OCI-LY3 (cell line): Measurements from ENCODE around the gene MRPL42.
A peak's percentile ranks its signal among the peaks of the same experiment; 100 is the strongest.

Experiments
- H2AFZ ChIP-seq: fragments of 200-600, 300-600 bp; shearing (Covaris generic); 2 replicates; pipeline ENCODE4 v1.6.0; 2014; ENCODE audit warnings: antibody characterized with exemption, low read depth, low read length
- H3K27ac ChIP-seq: fragments of 200-600, 300-600 bp; sonication (generic); 2 replicates; pipeline ENCODE4 v1.5.1; 2014; ENCODE audit warnings: mild to moderate bottlenecking, low read length, moderate library complexity, mixed read lengths
- H3K27me3 ChIP-seq: fragments of 200-600, 300-600 bp; sonication (generic); 2 replicates; pipeline ENCODE4 v1.6.1; 2014; ENCODE audit warnings: low read depth, low read length, mixed read lengths
- H3K36me3 ChIP-seq: fragments of 200-600, 300-600 bp; sonication (generic); replicated peaks from 2 replicates; pipeline ENCODE3; 2014; ENCODE audit warnings: low read depth, low read length, mixed read lengths
- H3K4me1 ChIP-seq: fragments of 300-600, 200-600 bp; sonication (generic); 2 replicates; pipeline ENCODE4 v1.6.1; 2014; ENCODE audit warnings: low read length, mixed read lengths
- H3K4me2 ChIP-seq: fragments of 200-600, 300-600 bp; sonication (generic); 2 replicates; pipeline ENCODE4 v1.6.1; 2014; ENCODE audit warnings: low read length, mixed read lengths
- H3K4me3 ChIP-seq: fragments of 300-600, 200-600 bp; sonication (generic); 2 replicates; pipeline ENCODE4 v1.5.1; 2014; ENCODE audit warnings: antibody characterized with exemption, mild to moderate bottlenecking, low read length, moderate library complexity
- H3K79me2 ChIP-seq: fragments of 300-600, 200-600 bp; shearing (Covaris generic); 2 replicates; pipeline ENCODE4 v1.6.1; 2014; ENCODE audit warnings: mild to moderate bottlenecking, low read length, mixed read lengths
- H3K9ac ChIP-seq: fragments of 300-600, 200-600 bp; shearing (Covaris generic); 2 replicates; pipeline ENCODE4 v1.6.0; 2014; ENCODE audit warnings: mild to moderate bottlenecking, low read length, moderate library complexity
- H3K9me3 ChIP-seq: fragments of 200-600, 300-600 bp; shearing (Covaris generic); 2 replicates; pipeline ENCODE4 v1.6.1; 2014; ENCODE audit warnings: low read length, mixed read lengths; ENCODE audit not compliant: insufficient read depth
- H4K20me1 ChIP-seq: fragments of 200-600, 300-600 bp; sonication (generic); 2 replicates; pipeline ENCODE4 v1.6.1; 2016; ENCODE audit warnings: low read length, mixed read lengths; ENCODE audit not compliant: insufficient read depth
- CTCF ChIP-seq: fragments of 200-600, 300-600 bp; sonication (generic); IDR thresholded peaks from 2 replicates; pipeline ENCODE4 v1.5.1; 2014; ENCODE audit warnings: antibody characterized with exemption, low read length, low read depth
- EZH2phosphoT487 ChIP-seq: fragments of 200-600 bp; shearing (Covaris generic); IDR thresholded peaks from 2 replicates; pipeline ENCODE4 v1.6.1; 2018; ENCODE audit warnings: antibody characterized with exemption, mixed run types, low read depth

The MRPL42 gene

GRCh38 chr12:93447555-93448290 lies 19.6 kb upstream of the MRPL42 start:
- Histone ChIP-seq H3K27ac (no peak overlapping the region), H4K20me1 (no peaks in the 10 kb centered on the region), H3K9me3 (no peaks in the 10 kb centered on the region), H2AFZ (no peak overlapping the region), H3K27me3 (no peaks in the 10 kb centered on the region), H3K36me3 (no peaks in the 10 kb centered on the region), H3K79me2 (0 out of 2 replicates have a peak, but pooled peaks cover 3% of the 10 kb centered on the region), H3K4me2 (no peak overlapping the region), H3K4me3 (no peak overlapping the region), H3K9ac (no peak overlapping the region), H3K4me1 (peaks cover 34% of the 10 kb centered on the region)
- TF ChIP-seq CTCF, result no peak
- no peak for TF ChIP-seq EZH2phosphoT487

- H3K4me3 ChIP-seq, result no peak overlapping the region; the same call in 1 of the 2 replicates
- H3K27ac ChIP-seq, result peak overlapping the region; percentile 21; the same call in 1 of the 2 replicates
- no peaks in the 10 kb centered on the region for H4K20me1 ChIP-seq
- H3K79me2 ChIP-seq, result no peaks in the 10 kb centered on the region
- H3K4me2 ChIP-seq, result peak overlapping the region; percentile 40
- peaks cover 24% of the 10 kb centered on the region for H3K4me1 ChIP-seq
- TF ChIP-seq EZH2phosphoT487 (no peak), CTCF (no peak)
- no peak overlapping the region for H2AFZ ChIP-seq
- H3K27me3 ChIP-seq, result no peaks in the 10 kb centered on the region
- H3K9ac ChIP-seq, result no peak overlapping the region
- no peaks in the 10 kb centered on the region for H3K9me3 ChIP-seq
- H3K36me3 ChIP-seq, result no peaks in the 10 kb centered on the region
Observed at GRCh38 chr12:93448796-93449195, 18.5 kb upstream of the MRPL42 start.

DNA sequence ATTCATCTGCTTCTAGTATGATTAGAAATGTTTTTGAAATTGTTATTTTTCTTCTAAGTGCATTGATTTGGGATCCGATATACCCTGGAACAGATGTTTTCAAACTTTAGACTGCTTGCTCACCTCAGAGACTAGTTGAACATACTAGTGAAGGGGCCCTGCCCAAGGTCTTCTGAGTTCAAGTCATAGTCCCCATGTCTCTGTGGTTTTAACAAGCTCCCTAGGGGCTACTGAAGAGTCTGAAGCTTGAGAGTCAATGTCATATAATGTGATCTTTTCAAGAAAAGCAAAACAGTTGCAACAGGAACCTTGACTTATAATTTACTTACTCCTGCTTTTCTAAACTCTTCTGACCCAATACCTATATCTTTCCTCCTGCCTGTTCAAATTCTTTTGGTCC lies 18.0 kb upstream of the MRPL42 start:
- Histone ChIP-seq H3K27ac (peak overlapping the region; percentile 21; the same call in 1 of the 2 replicates), H3K9me3 (no peaks in the 10 kb centered on the region), H3K36me3 (no peaks in the 10 kb centered on the region), H4K20me1 (no peaks in the 10 kb centered on the region), H3K4me2 (peak overlapping the region; percentile 40), H3K4me1 (peaks cover 23% of the 10 kb centered on the region), H3K27me3 (no peaks in the 10 kb centered on the region), H2AFZ (no peak overlapping the region), H3K9ac (no peak overlapping the region), H3K79me2 (no peaks in the 10 kb centered on the region), H3K4me3 (no peak overlapping the region)
- no peak for TF ChIP-seq EZH2phosphoT487
- no peak for TF ChIP-seq CTCF

DNA sequence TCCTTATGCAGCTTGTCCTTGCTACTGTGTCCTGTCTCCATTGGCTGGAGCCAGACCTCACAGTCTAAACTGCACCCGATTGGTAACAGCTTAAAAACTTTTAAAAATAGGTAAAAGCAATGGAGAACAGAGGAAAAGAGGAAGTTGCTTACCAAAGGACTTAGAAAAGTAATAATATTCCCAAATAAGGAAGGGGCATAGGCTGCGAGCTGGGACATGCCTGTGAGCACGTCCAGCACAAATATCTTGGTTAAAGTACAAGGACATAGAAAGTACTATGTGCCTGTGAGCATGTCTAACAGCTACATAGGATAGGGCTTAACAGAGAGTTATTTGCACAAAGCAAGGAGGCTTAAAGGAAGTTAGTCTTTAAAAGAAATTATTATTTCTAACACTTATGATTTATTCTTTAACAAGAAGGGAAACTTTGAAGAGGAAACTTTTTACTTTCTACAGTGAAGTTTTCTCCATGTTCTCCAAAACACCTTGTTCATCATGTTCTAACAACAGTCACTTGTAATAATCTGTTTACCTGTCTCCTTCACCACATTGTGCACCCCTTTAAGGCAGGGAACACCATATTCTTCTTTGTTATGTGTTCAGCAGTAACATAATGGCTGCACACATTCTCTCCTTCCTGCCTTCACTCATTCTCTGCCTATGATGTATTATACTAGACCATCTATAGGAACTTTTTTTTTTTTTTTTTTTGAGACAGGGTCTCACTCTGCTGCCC lies 15.7 kb upstream of the MRPL42 start:
- no peaks in the 10 kb centered on the region for H3K36me3 ChIP-seq
- H3K4me3 ChIP-seq, result no peak overlapping the region
- H3K4me2 ChIP-seq, result no peak overlapping the region
- H3K27ac ChIP-seq, result no peak overlapping the region
- H2AFZ ChIP-seq, result no peak overlapping the region
- no peaks in the 10 kb centered on the region for H3K9me3 ChIP-seq
- no peaks in the 10 kb centered on the region for H4K20me1 ChIP-seq
- H3K27me3 ChIP-seq, result no peaks in the 10 kb centered on the region
- H3K9ac ChIP-seq, result no peak overlapping the region
- TF ChIP-seq EZH2phosphoT487, result no peak
- no peak for TF ChIP-seq CTCF
- peaks cover 23% of the 10 kb centered on the region for H3K4me1 ChIP-seq
- H3K79me2 ChIP-seq, result no peaks in the 10 kb centered on the region
